Brain microvascular endothelial cell (primary cell): ENCODE results near the gene CDKN2D.
"Not testable (repeated sequence)": the region's sequence is repeated elsewhere in the genome, so short reads cannot be mapped to it uniquely, and the experiment has no call there.

Source experiments
- DNase-seq: peaks from one replicate; pipeline ENCODE4 v3.0.0-alpha.2; 2020
- H3K27ac ChIP-seq: fragments of 250-450 bp; sonication (Bioruptor Pico); 2 replicates; pipeline ENCODE4 v1.5.1; 2020; ENCODE audit warnings: mild to moderate bottlenecking, moderate library complexity
- H3K27me3 ChIP-seq: fragments of 250-450 bp; sonication (Bioruptor Pico); replicated peaks from 2 replicates; pipeline ENCODE4 v1.5.1; 2020; ENCODE audit warnings: mild to moderate bottlenecking
- H3K36me3 ChIP-seq: fragments of 250-450 bp; sonication (Bioruptor Pico); replicated peaks from 2 replicates; pipeline ENCODE4 v1.5.1; 2020; ENCODE audit warnings: mild to moderate bottlenecking
- H3K4me3 ChIP-seq: 2 replicates; pipeline ENCODE4 v1.5.1; 2011; ENCODE audit warnings: low read depth, mild to moderate bottlenecking, control low read depth, low read length, moderate library complexity
- in situ Hi-C: cut with HindIII; loops from 2 replicates; pipeline ENCODE4 v1.10.0; 2017; ENCODE audit warnings: low sequenced_read_pairs, low pct_ligation_motif_present
- TF ChIP-seq, protein P1 (sequence below): IDR thresholded peaks from 2 replicates; pipeline ENCODE4 v1.5.1; 2011; ENCODE audit warnings: low read depth, mild to moderate bottlenecking, moderate library complexity, low read length, control low read depth, inconsistent platforms; ENCODE audit errors: missing control alignments

The CDKN2D gene

DNA sequence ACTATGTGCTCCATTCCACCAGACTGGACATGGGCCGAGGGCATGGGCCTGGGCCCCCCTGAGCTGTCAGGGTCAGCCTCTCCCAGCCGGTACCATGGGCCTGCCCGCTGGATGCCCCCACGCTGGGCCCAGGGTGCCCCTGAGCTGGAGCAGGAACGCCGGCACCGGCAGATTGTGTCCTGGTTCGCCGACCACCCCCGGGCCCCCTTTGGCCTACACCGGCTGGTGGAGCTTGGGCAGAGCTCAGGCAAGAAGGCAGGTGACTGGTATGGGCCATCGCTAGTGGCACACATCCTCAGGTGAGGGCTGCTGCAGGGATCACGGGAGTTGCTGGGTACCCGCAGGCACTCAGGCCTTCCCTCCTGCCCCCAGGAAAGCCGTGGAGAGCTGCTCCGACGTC, 22.0 kb downstream of the CDKN2D start:
- H3K4me3 ChIP-seq, result no peak overlapping the region
- no peak for DNase-seq
- H3K27ac ChIP-seq, result no peak overlapping the region
- H3K27me3 ChIP-seq, result no peaks in the 10 kb centered on the region
- H3K36me3 ChIP-seq, result peaks cover 14% of the 10 kb centered on the region
- in situ Hi-C loops, result no loop called here
- TF ChIP-seq, protein P1, sequence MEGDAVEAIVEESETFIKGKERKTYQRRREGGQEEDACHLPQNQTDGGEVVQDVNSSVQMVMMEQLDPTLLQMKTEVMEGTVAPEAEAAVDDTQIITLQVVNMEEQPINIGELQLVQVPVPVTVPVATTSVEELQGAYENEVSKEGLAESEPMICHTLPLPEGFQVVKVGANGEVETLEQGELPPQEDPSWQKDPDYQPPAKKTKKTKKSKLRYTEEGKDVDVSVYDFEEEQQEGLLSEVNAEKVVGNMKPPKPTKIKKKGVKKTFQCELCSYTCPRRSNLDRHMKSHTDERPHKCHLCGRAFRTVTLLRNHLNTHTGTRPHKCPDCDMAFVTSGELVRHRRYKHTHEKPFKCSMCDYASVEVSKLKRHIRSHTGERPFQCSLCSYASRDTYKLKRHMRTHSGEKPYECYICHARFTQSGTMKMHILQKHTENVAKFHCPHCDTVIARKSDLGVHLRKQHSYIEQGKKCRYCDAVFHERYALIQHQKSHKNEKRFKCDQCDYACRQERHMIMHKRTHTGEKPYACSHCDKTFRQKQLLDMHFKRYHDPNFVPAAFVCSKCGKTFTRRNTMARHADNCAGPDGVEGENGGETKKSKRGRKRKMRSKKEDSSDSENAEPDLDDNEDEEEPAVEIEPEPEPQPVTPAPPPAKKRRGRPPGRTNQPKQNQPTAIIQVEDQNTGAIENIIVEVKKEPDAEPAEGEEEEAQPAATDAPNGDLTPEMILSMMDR, result no peak

DNA sequence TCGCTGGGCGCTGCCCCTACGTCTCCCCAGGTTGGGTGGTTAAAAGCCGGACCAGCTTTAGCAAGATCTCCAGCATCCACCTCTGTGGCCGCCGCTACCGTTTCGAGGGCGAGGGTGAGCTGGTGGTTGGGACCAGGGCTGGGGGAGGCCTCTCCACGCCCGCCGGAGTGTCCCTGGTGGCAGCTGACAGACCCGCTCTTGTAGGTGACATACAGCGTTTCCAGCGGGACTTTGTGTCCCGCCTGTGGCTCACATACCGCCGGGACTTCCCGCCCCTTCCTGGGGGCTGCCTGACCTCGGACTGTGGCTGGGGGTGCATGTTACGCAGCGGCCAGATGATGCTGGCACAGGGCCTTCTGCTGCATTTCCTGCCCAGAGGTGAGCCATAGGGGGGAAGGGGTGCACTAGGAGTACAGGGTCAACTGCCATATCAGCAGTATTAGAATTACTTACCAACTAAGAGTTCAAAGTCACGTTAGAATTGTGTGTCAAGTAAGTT, 24.0 kb downstream of the CDKN2D start:
- no peak overlapping the region for H3K27ac ChIP-seq
- peaks cover 10% of the 10 kb centered on the region for H3K36me3 ChIP-seq
- no peak for DNase-seq
- in situ Hi-C loops, result no loop called here
- no peaks in the 10 kb centered on the region for H3K27me3 ChIP-seq
- peak overlapping the region; percentile 74 for H3K4me3 ChIP-seq
- TF ChIP-seq, protein P1, result no peak

DNA sequence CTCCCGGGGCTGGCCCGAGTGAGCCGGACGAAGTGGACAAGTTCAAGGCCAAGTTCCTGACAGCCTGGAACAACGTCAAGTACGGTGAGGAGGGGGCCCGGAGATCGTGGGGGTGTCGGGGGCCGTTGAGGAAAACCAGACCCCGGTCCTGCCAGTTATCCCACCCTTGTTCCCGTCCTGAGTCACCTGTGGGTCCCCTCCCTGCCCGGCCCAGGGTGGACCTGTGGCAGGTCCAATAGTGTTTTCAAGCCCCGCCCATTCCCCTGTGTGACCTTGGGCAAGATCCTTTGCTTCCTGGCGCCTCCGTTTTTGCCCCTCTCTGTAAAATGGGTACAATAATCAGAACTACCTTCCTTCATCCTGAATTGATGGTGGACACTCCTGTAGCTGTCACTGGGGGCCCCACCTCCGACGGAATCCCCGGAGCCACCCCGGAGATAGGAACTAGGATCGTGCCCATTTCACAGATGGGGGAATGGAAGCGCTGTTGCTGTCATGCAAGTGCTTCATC, 24.5 kb downstream of the CDKN2D start:
- H3K36me3 ChIP-seq, result peaks cover 7% of the 10 kb centered on the region
- H3K27me3 ChIP-seq, result no peaks in the 10 kb centered on the region
- DNase-seq, result no peak
- in situ Hi-C loops, result no loop called here
- H3K27ac ChIP-seq, result peak overlapping the region; percentile 65
- TF ChIP-seq, protein P1, result no peak
- peak overlapping the region; percentile 74 for H3K4me3 ChIP-seq

DNA sequence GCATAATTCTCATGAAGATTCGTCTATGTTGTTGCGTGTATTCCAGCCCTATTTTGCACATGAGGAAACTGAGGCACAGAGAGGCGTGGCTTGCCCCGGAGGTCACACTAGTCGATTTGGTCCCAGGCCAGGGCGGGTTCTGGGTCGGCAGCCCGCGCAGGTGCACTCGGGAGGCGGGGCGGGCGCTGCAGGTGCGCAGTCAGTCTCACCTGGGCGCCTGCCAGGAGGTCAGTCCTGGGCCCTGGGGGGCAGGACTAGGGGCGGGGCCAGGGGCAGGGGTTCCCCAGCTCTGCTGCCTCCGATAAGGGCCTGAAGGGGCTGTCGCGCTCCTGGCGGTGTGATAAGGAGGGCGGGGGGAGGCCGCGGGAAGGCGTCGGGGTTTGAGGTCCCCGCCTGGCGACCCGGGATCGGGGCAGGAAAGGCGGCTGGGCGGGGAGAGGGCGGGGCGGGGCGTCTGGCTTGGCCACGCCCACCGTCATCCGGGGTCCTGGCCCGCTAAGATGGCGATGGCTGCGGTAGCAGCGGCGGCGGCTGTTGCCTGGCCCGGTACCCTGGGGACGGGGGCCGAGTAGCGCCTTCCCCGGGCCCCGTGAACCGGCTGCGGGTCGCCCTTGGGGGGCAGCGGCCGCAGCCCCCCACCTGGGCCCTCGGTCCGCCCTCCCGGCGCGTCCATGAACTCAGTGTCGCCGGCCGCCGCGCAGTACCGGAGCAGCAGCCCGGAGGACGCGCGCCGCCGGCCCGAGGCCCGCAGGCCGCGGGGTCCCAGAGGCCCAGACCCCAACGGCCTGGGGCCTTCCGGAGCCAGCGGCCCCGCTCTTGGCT, 25.1 kb downstream of the CDKN2D start, which contains the start of gene ATG4D:
Gene ATG4D (plus strand): TSS at position 485 of the 822 bp plus-strand sequence. CDS start 187 bp downstream, at position 672.
- in situ Hi-C loops, result no loop called here
- no peaks in the 10 kb centered on the region for H3K27me3 ChIP-seq
- peak within 1 kb of the TSS; percentile 65 for H3K27ac ChIP-seq
- peaks cover 7% of the 10 kb centered on the region for H3K36me3 ChIP-seq
- peak within 1 kb of the TSS; percentile 74 for H3K4me3 ChIP-seq
- peak; percentile 35 for DNase-seq
- TF ChIP-seq, protein P1, result no peak

DNA sequence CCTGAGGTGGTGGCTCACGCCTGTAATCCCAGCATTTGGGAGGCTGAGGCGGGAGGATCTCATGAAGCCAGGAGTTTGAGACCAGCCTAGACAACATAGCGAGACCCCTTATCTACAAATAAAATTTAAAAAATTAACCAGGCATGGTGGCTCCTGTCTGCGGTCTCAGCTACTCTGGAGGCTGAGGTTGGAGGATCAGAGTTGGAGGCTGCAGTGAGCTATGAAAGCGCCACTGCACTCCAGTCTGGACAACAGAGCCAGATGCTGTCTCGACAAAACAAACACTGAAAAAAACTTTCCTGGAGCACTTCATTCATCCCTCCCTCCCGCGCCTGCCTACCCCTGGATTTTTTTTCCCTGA, 25.7 kb downstream of the CDKN2D start:
- Histone ChIP-seq H3K36me3 (peaks cover 7% of the 10 kb centered on the region), H3K27me3 (no peaks in the 10 kb centered on the region), H3K4me3 (no peak overlapping the region), H3K27ac (no peak overlapping the region)
- DNase-seq, result no peak
- in situ Hi-C loops, result no loop called here
- TF ChIP-seq, protein P1, result no peak

DNA sequence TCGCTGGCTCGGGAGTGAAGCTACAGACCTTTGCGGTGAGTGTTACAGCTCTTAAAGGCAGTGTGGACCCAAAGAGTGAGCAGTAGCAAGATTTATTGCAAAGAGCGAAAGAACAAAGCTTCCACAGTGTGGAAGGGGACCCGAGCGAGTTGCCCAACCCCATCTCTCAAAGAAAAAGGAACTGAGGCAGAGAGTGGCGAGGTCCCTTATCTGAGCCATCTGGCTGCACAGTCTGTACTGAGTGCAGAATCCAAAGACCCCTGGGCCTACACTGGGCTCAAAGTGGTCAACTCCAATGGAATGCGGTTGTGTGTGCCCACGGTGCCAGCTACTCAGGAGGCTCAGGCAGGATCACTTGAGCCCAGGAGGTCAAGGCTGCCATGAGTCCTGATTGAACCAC, 29.8 kb downstream of the CDKN2D start:
- H3K27me3 ChIP-seq, DNase-seq, H3K27ac ChIP-seq, in situ Hi-C loops, H3K36me3 ChIP-seq, H3K4me3 ChIP-seq: not testable (repeated sequence)
